Loucy (cell line): Measurements from ENCODE around the gene RGS6.

ENCODE experiments used
- H2AFZ ChIP-seq: fragments of 200-600 bp; sonication (generic); 2 replicates; pipeline ENCODE4 v1.6.0; 2016; ENCODE audit warnings: antibody characterized with exemption, mild to moderate bottlenecking, low read length, moderate library complexity
- H3F3A ChIP-seq: fragments of 200-600 bp; 2 replicates; pipeline ENCODE4 v1.6.0; 2016; ENCODE audit warnings: antibody characterized with exemption, low read depth, mild to moderate bottlenecking
- H3K27me3 ChIP-seq: fragments of 200-600 bp; sonication (generic); 2 replicates; pipeline ENCODE4 v1.6.1; 2014; ENCODE audit warnings: low read length, mild to moderate bottlenecking; ENCODE audit not compliant: insufficient read depth, poor library complexity, severe bottlenecking
- H3K36me3 ChIP-seq: fragments of 200-600 bp; sonication (generic); 2 replicates; pipeline ENCODE4 v1.6.1; 2016; ENCODE audit warnings: low read length; ENCODE audit not compliant: insufficient read depth
- H3K4me1 ChIP-seq: fragments of 200-600 bp; sonication (generic); 2 replicates; pipeline ENCODE4 v1.5.1; 2014; ENCODE audit warnings: low read length, mild to moderate bottlenecking; ENCODE audit not compliant: insufficient read depth, poor library complexity, severe bottlenecking
- H3K4me2 ChIP-seq: fragments of 200-600 bp; sonication (generic); 2 replicates; pipeline ENCODE4 v1.6.0; 2014; ENCODE audit warnings: antibody characterized with exemption, low read length, low read depth, mild to moderate bottlenecking; ENCODE audit not compliant: poor library complexity, severe bottlenecking
- H3K4me3 ChIP-seq: fragments of 200-600 bp; sonication (generic); 2 replicates; pipeline ENCODE4 v1.5.1; 2014; ENCODE audit warnings: low read length, mild to moderate bottlenecking, mixed read lengths; ENCODE audit not compliant: poor library complexity, severe bottlenecking
- H3K79me2 ChIP-seq: fragments of 200-600 bp; sonication (generic); 2 replicates; pipeline ENCODE4 v1.6.1; 2014; ENCODE audit warnings: low read length; ENCODE audit not compliant: insufficient read depth
- H3K9ac ChIP-seq: fragments of 200-600 bp; sonication (generic); 2 replicates; pipeline ENCODE4 v1.6.0; 2014; ENCODE audit warnings: mild to moderate bottlenecking, low read depth, low read length, moderate library complexity; ENCODE audit not compliant: poor library complexity, severe bottlenecking
- H3K9me2 ChIP-seq: fragments of 200-600 bp; sonication (generic); replicated peaks from 2 replicates; pipeline ENCODE4 v1.6.1; 2016; ENCODE audit warnings: low read depth, low read length, mixed read lengths
- H3K9me3 ChIP-seq: fragments of 200-600 bp; sonication (generic); 2 replicates; pipeline ENCODE4 v1.6.1; 2014; ENCODE audit warnings: mild to moderate bottlenecking, antibody characterized with exemption, low read length, low read depth; ENCODE audit not compliant: insufficient read depth
- H4K20me1 ChIP-seq: fragments of 200-600 bp; sonication (generic); 2 replicates; pipeline ENCODE4 v1.6.0; 2014; ENCODE audit warnings: antibody characterized with exemption, low read length, mild to moderate bottlenecking; ENCODE audit not compliant: insufficient read depth, poor library complexity, severe bottlenecking
- EZH2phosphoT487 ChIP-seq: fragments of 200-600 bp; IDR thresholded peaks from 2 replicates; pipeline ENCODE4 v1.6.1; 2018; ENCODE audit warnings: antibody characterized with exemption, mild to moderate bottlenecking, moderate library complexity, borderline replicate concordance
- TF ChIP-seq, protein P1 (sequence below): fragments of 200-600 bp; sonication (generic); conservative IDR thresholded peaks from 2 replicates; pipeline ENCODE4 v1.5.1; 2014; ENCODE audit warnings: mild to moderate bottlenecking, antibody characterized with exemption, low read length

Gene RGS6

DNA sequence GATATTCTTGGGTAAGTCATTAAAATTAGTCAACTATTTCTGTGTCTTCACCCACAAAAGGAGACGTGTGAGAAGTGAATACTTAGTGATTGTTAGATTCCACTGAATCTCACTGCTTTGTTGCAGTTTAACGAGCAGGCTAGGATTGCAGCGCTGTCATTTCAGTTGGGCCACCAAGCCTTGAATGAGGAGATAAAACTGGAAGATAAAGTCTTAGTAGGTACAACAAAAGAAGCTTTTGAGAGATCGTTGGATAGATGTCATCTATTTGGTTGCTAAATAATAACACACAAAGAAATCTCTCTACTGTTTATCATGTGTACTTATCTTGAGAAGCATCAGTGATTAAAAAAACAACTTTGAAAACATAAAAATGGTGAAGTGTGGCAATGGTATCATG, 132.3 kb downstream of the RGS6 start:
- Histone ChIP-seq H3F3A (no peaks in the 10 kb centered on the region), H3K9ac (no peak overlapping the region), H3K9me3 (no peaks in the 10 kb centered on the region), H3K9me2 (no peaks in the 10 kb centered on the region), H3K4me3 (no peak overlapping the region), H3K79me2 (peaks cover 3% of the 10 kb centered on the region; the same call in 1 of the 2 replicates), H3K36me3 (no peaks in the 10 kb centered on the region), H3K4me2 (peak overlapping the region; percentile 39), H4K20me1 (no peaks in the 10 kb centered on the region), H2AFZ (no peak overlapping the region), H3K4me1 (peaks cover 30% of the 10 kb centered on the region), H3K27me3 (no peaks in the 10 kb centered on the region)
- no peak for TF ChIP-seq EZH2phosphoT487

DNA sequence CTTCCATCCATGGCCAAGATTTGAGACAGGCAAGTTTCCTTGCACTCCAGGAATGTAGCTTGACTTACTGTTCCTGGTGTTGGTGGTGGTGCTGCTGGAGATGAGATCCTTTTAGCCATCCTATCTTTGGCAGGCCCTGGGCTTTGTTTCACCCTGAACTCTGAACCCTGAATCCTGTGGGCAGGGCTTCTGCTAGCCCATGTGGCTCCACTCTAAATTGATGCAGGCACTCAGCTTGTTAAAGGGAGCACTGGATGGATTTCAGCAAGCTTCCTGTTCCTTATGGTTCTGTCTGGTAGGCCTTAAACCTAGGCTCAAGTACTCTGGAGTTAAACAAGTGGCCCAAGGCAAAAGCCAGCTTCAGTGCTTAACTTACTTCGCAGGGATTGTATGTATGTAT, 138.2 kb downstream of the RGS6 start:
- Histone ChIP-seq H2AFZ (no peak overlapping the region; the same call in 1 of the 2 replicates), H3K79me2 (no peaks in the 10 kb centered on the region; the same call in 1 of the 2 replicates), H3K4me3 (no peak overlapping the region), H3K9ac (no peak overlapping the region), H3K9me3 (no peaks in the 10 kb centered on the region), H3K27me3 (no peaks in the 10 kb centered on the region), H3K36me3 (no peaks in the 10 kb centered on the region), H4K20me1 (no peaks in the 10 kb centered on the region), H3K4me2 (no peak overlapping the region), H3K9me2 (no peaks in the 10 kb centered on the region), H3K4me1 (peaks cover 12% of the 10 kb centered on the region), H3F3A (no peaks in the 10 kb centered on the region)
- TF ChIP-seq, protein P1, sequence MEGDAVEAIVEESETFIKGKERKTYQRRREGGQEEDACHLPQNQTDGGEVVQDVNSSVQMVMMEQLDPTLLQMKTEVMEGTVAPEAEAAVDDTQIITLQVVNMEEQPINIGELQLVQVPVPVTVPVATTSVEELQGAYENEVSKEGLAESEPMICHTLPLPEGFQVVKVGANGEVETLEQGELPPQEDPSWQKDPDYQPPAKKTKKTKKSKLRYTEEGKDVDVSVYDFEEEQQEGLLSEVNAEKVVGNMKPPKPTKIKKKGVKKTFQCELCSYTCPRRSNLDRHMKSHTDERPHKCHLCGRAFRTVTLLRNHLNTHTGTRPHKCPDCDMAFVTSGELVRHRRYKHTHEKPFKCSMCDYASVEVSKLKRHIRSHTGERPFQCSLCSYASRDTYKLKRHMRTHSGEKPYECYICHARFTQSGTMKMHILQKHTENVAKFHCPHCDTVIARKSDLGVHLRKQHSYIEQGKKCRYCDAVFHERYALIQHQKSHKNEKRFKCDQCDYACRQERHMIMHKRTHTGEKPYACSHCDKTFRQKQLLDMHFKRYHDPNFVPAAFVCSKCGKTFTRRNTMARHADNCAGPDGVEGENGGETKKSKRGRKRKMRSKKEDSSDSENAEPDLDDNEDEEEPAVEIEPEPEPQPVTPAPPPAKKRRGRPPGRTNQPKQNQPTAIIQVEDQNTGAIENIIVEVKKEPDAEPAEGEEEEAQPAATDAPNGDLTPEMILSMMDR: no peak

DNA sequence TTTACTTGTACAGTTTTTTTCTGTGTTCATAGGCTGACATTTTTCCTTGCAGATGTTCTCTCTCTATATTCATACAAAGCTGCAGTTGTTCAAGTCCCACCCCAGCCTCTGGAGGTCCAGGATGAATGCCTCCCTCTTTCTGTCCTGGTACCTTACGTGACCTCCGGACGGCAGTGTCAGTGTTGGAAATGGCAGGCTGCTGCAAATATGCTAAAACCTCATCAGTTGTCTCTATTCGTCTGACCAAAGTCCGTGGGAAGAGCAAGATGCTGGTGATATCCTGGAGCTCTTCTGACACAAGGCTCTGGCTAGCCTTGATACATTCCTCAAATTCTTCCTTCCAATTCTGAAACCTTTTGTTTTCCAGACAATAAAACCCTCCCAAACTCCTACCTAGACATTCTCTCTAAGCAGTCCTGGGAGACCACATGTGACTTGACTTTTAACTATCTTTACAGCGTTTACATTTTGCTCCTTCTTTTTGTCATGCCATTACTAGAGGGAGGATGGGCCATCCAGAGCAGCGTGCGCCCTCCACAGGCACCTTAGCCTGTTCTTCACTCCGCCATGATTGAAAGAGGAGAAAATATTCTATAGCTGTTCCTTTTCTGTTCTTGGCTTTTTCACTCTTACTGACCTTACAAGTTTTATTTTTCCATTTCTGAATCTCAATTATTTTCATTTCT, 143.6 kb downstream of the RGS6 start:
- Histone ChIP-seq H3K4me1 (peaks cover under 1% of the 10 kb centered on the region), H3K79me2 (no peaks in the 10 kb centered on the region; the same call in 1 of the 2 replicates), H4K20me1 (no peaks in the 10 kb centered on the region), H3K27me3 (no peaks in the 10 kb centered on the region), H2AFZ (no peak overlapping the region), H3K4me3 (no peak overlapping the region), H3K4me2 (no peak overlapping the region), H3K9me2 (no peaks in the 10 kb centered on the region), H3K9me3 (peaks cover 6% of the 10 kb centered on the region; the same call in 1 of the 2 replicates), H3F3A (no peaks in the 10 kb centered on the region), H3K9ac (no peak overlapping the region), H3K36me3 (no peaks in the 10 kb centered on the region)
- no peak for TF ChIP-seq EZH2phosphoT487
- TF ChIP-seq, protein P1: no peak

DNA sequence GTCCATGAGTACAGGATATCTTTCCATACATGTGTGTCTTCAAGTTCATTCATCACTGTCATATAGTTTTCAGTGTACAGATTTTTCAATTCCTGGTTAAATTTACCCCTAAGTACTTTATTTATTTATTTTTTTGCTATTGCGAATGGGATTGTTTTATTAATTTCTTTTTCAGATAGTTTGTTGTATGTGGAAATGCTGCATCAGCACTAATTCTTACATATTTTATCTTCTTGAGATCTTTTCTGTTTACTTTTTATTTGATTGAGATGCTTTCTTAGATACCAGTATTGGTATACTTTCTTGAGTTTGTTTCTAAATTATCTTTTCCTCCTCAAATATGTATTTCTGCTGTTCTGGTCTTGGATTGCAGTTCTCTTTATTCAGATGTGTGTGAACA, 148.9 kb downstream of the RGS6 start:
- Histone ChIP-seq H4K20me1 (no peaks in the 10 kb centered on the region), H3K4me1 (peaks cover 8% of the 10 kb centered on the region), H3K4me2 (peak overlapping the region; percentile 19), H3K79me2 (no peaks in the 10 kb centered on the region; the same call in 1 of the 2 replicates), H3F3A (no peaks in the 10 kb centered on the region; the same call in 1 of the 2 replicates), H3K9me3 (peaks cover 6% of the 10 kb centered on the region; the same call in 1 of the 2 replicates), H3K27me3 (no peaks in the 10 kb centered on the region), H2AFZ (0 out of 2 replicates have a peak overlapping the region, but pooled peaks have one; percentile 63), H3K9ac (peak overlapping the region; percentile 35), H3K4me3 (no peak overlapping the region), H3K36me3 (no peaks in the 10 kb centered on the region), H3K9me2 (no peaks in the 10 kb centered on the region)
- TF ChIP-seq, protein P1: no peak
- TF ChIP-seq EZH2phosphoT487: no peak
